ENCODE measurements around the gene VASN. TPM values are rescaled to one million over a fixed set of nuclear protein-coding genes. Genes with fewer than 3 reads are reported as not detected.

The VASN gene
- total RNA-seq, 1 experiment from 2014 or later = 5.4 TPM

GRCh38 chr16:4325253-4325758 lies 46.3 kb upstream of the VASN start:
- no peak for DNase-seq (ENCODE audit: low spot score)
- Histone ChIP-seq H3K4me3 (ENCODE audit: low read depth, low read length, poor library complexity, severe bottlenecking) (no peak overlapping the region), H3K27ac (ENCODE audit: low read depth, low read length, poor library complexity, severe bottlenecking) (no peak overlapping the region), H3K36me3 (ENCODE audit: insufficient read depth, low read length, poor library complexity, severe bottlenecking) (no peaks in the 10 kb centered on the region), H3K27me3 (replicated peaks; ENCODE audit: insufficient read depth, low read depth, low read length, poor library complexity) (no peaks in the 10 kb centered on the region), H3K4me1 (ENCODE audit: insufficient read depth, low read length, poor library complexity, severe bottlenecking) (peaks cover 18% of the 10 kb centered on the region), H3K9me3 (ENCODE audit: low read depth, low read length, poor library complexity, severe bottlenecking) (no peaks in the 10 kb centered on the region)
- no TSS peak for BruUV-seq (replicated peaks)
- ChIA-PET CTCF (no interaction called here), POLR2A (ENCODE audit: low non-redundant PET) (no interaction called here)
- intact Hi-C loops (cut with micrococcal nuclease; ENCODE audit: unreplicated experiment) = no loop called here
- TF ChIP-seq EZH2 (IDR thresholded peaks at IDR 0.05; ENCODE audit: borderline replicate concordance, low read depth, low read length, poor library complexity, severe bottlenecking) (no peak), CTCF (conservative IDR thresholded peaks at IDR 0.05; ENCODE audit: low read depth, low read length) (no peak)

- Histone ChIP-seq H3K9me3 (ENCODE audit: low read depth, low read length, poor library complexity, severe bottlenecking) (no peaks in the 10 kb centered on the region), H3K36me3 (ENCODE audit: insufficient read depth, low read length, poor library complexity, severe bottlenecking) (no peaks in the 10 kb centered on the region), H3K4me1 (ENCODE audit: insufficient read depth, low read length, poor library complexity, severe bottlenecking) (peaks cover 18% of the 10 kb centered on the region), H3K4me3 (ENCODE audit: low read depth, low read length, poor library complexity, severe bottlenecking) (peak overlapping the region; percentile 47), H3K27ac (ENCODE audit: low read depth, low read length, poor library complexity, severe bottlenecking) (peak overlapping the region; percentile 64), H3K27me3 (replicated peaks; ENCODE audit: insufficient read depth, low read depth, low read length, poor library complexity) (no peaks in the 10 kb centered on the region)
- ChIA-PET CTCF (interaction anchor here (0.5 kb wide), 1 partner anchor 288 kb away, joined by 3 read pairs; no protein-coding TSS in a partner anchor), POLR2A (ENCODE audit: low non-redundant PET) (no interaction called here)
- TF ChIP-seq EZH2 (IDR thresholded peaks at IDR 0.05; ENCODE audit: borderline replicate concordance, low read depth, low read length, poor library complexity, severe bottlenecking) (no peak), CTCF (conservative IDR thresholded peaks at IDR 0.05; ENCODE audit: low read depth, low read length) (no peak)
- intact Hi-C loops (cut with micrococcal nuclease; ENCODE audit: unreplicated experiment) = loop anchor here (2.0 kb wide), 1 partner anchor 39 kb away; no protein-coding TSS in a partner anchor
- no peak for DNase-seq (ENCODE audit: low spot score)
- no TSS peak for BruUV-seq (replicated peaks)
Observed at GRCh38 chr16:4327386-4328045, 44.1 kb upstream of the VASN start.

DNA sequence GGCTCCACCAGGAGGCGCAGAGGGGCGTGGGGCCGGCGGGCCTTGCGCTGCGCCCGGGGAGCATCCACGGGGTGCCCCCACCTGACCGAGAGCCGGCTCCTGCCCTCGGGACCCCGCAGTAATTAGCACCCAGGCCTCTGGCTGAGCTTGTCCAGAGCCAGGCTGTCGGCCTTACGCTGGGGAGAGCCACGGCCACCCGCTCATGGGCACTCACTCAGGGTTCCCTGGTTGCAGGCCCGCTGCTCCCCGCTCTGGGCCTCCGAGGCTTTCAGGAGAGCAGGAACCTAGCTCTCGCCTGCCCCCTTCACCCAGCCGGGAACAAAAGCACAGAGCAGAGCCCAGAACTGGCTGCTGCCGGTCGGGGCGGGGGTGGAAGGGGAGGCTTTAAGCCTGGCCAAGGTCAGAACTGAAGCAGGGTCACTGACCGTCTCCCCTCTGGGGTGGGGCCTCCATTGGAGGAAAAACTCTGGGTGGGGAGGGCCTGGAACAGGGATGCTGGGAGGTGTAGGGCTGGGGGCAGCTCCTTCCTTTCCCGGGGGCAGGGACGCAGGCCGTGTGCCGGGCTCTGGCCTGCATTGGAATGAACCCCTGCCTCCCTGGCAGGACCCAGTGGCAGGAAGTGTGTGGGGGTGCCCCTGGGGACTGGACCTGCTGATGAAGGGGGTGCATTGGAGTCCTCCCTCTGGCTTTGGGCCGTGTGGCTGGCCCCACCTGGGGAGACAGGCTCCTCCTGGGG lies 43.4 kb upstream of the VASN start:
- ChIA-PET POLR2A (ENCODE audit: low non-redundant PET) (no interaction called here), CTCF (interaction anchor here (0.8 to 1.6 kb wide), 4 partner anchors 12 to 345 kb away, joined by 3 to 6 read pairs (median 3); partner anchors contain the start of gene GLIS2)
- Histone ChIP-seq H3K9me3 (ENCODE audit: low read depth, low read length, poor library complexity, severe bottlenecking) (no peaks in the 10 kb centered on the region), H3K27ac (ENCODE audit: low read depth, low read length, poor library complexity, severe bottlenecking) (peak overlapping the region; percentile 64), H3K4me1 (ENCODE audit: insufficient read depth, low read length, poor library complexity, severe bottlenecking) (peaks cover 18% of the 10 kb centered on the region), H3K36me3 (ENCODE audit: insufficient read depth, low read length, poor library complexity, severe bottlenecking) (no peaks in the 10 kb centered on the region), H3K27me3 (replicated peaks; ENCODE audit: insufficient read depth, low read depth, low read length, poor library complexity) (no peaks in the 10 kb centered on the region), H3K4me3 (ENCODE audit: low read depth, low read length, poor library complexity, severe bottlenecking) (peak overlapping the region; percentile 47)
- intact Hi-C loops (cut with micrococcal nuclease; ENCODE audit: unreplicated experiment) = loop anchor here (2.0 kb wide), 1 partner anchor 39 kb away; no protein-coding TSS in a partner anchor
- TF ChIP-seq CTCF (conservative IDR thresholded peaks at IDR 0.05; ENCODE audit: low read depth, low read length) (peak; percentile 50), EZH2 (IDR thresholded peaks at IDR 0.05; ENCODE audit: borderline replicate concordance, low read depth, low read length, poor library complexity, severe bottlenecking) (no peak)
- no TSS peak for BruUV-seq (replicated peaks)
- peak; percentile 70 for DNase-seq (ENCODE audit: low spot score)

Measured in A673 (cell line).